Measurements from ENCODE around the gene FBXL16. TPM values are rescaled to one million over a fixed set of nuclear protein-coding genes. Genes with fewer than 3 reads are reported as not detected.

Gene FBXL16
- total and polyA plus RNA-seq, 9 of the 15 experiments (the other 6 are each of a cell fraction or from before 2014, with no cell fraction given), result 0.21 to 8.2 (median 1.7) TPM

DNA sequence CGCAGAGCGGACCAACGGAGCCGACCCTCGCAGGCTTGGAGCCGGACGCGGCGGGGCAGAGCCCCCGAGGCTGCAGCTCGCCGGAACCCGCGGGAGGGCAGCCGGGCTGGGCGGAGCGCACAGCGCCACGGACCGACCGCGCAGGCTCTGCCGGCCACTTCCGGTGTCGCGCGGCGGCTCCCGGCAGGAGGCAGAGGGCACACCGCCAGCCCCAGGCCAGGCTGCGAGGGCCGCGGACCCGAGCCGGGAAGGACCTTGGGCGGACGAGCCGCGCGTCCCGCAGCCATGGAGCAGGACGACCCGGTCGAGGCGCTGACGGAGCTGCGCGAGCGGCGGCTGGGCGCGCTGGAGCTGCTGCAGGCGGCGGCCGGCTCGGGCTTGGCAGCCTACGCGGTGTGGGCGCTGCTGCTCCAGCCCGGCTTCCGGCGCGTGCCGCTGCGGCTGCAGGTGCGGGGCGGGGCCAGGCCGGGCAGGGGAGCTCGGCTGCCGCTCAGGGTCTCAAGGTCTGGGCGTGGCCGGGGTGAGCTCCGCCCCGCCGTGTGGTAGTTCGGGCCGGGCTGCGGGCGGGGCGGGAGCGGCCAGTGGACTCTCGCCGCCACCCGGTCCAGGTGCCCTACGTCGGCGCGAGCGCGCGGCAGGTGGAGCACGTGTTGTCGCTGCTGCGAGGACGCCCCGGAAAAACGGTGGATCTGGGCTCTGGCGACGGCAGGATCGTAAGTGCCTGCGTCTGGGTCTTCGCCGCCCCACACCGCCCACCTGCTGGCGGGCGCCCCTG is 15.6 kb upstream of the FBXL16 start, which contains the start of gene ANTKMT (continued):
- TF ChIP-seq, protein P1, sequence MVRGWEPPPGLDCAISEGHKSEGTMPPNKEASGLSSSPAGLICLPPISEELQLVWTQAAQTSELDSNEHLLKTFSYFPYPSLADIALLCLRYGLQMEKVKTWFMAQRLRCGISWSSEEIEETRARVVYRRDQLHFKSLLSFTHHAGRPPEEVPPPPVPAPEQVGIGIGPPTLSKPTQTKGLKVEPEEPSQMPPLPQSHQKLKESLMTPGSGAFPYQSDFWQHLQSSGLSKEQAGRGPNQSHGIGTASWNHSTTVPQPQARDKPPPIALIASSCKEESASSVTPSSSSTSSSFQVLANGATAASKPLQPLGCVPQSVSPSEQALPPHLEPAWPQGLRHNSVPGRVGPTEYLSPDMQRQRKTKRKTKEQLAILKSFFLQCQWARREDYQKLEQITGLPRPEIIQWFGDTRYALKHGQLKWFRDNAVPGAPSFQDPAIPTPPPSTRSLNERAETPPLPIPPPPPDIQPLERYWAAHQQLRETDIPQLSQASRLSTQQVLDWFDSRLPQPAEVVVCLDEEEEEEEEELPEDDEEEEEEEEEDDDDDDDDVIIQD (CRISPR knock-in tag; IDR thresholded peaks at IDR 0.05), result no peak
- no peak for TF ChIP-seq EP300 (IDR thresholded peaks at IDR 0.05; ENCODE audit: low read length)
- TF ChIP-seq CREB1 (IDR thresholded peaks at IDR 0.05), result peak; percentile 82
- TF ChIP-seq CREB1 (CRISPR knock-in tag; IDR thresholded peaks at IDR 0.05), result no peak
- peak; percentile 73 for TF ChIP-seq POLR2AphosphoS5 (IDR thresholded peaks at IDR 0.05; ENCODE audit: control insufficient read depth, insufficient read depth, low read depth, low read length)
- no peak for TF ChIP-seq ZNF232 (CRISPR knock-in tag; IDR thresholded peaks at IDR 0.05)
- TF ChIP-seq POLR2H (tag; IDR thresholded peaks at IDR 0.05; ENCODE audit: low read depth), result no peak
- TF ChIP-seq PTRF (tag; IDR thresholded peaks at IDR 0.05), result no peak
- TF ChIP-seq, protein P2, sequence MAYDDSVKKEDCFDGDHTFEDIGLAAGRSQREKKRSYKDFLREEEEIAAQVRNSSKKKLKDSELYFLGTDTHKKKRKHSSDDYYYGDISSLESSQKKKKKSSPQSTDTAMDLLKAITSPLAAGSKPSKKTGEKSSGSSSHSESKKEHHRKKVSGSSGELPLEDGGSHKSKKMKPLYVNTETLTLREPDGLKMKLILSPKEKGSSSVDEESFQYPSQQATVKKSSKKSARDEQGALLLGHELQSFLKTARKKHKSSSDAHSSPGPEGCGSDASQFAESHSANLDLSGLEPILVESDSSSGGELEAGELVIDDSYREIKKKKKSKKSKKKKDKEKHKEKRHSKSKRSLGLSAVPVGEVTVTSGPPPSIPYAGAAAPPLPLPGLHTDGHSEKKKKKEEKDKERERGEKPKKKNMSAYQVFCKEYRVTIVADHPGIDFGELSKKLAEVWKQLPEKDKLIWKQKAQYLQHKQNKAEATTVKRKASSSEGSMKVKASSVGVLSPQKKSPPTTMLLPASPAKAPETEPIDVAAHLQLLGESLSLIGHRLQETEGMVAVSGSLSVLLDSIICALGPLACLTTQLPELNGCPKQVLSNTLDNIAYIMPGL (CRISPR knock-in tag; IDR thresholded peaks at IDR 0.05), result peak; percentile 15; the same call in 1 of the 2 replicates
- TF ChIP-seq, protein P3, sequence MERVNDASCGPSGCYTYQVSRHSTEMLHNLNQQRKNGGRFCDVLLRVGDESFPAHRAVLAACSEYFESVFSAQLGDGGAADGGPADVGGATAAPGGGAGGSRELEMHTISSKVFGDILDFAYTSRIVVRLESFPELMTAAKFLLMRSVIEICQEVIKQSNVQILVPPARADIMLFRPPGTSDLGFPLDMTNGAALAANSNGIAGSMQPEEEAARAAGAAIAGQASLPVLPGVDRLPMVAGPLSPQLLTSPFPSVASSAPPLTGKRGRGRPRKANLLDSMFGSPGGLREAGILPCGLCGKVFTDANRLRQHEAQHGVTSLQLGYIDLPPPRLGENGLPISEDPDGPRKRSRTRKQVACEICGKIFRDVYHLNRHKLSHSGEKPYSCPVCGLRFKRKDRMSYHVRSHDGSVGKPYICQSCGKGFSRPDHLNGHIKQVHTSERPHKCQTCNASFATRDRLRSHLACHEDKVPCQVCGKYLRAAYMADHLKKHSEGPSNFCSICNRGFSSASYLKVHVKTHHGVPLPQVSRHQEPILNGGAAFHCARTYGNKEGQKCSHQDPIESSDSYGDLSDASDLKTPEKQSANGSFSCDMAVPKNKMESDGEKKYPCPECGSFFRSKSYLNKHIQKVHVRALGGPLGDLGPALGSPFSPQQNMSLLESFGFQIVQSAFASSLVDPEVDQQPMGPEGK (CRISPR knock-in tag; IDR thresholded peaks at IDR 0.05; ENCODE audit: borderline replicate concordance), result no peak
- TF ChIP-seq, protein P4, sequence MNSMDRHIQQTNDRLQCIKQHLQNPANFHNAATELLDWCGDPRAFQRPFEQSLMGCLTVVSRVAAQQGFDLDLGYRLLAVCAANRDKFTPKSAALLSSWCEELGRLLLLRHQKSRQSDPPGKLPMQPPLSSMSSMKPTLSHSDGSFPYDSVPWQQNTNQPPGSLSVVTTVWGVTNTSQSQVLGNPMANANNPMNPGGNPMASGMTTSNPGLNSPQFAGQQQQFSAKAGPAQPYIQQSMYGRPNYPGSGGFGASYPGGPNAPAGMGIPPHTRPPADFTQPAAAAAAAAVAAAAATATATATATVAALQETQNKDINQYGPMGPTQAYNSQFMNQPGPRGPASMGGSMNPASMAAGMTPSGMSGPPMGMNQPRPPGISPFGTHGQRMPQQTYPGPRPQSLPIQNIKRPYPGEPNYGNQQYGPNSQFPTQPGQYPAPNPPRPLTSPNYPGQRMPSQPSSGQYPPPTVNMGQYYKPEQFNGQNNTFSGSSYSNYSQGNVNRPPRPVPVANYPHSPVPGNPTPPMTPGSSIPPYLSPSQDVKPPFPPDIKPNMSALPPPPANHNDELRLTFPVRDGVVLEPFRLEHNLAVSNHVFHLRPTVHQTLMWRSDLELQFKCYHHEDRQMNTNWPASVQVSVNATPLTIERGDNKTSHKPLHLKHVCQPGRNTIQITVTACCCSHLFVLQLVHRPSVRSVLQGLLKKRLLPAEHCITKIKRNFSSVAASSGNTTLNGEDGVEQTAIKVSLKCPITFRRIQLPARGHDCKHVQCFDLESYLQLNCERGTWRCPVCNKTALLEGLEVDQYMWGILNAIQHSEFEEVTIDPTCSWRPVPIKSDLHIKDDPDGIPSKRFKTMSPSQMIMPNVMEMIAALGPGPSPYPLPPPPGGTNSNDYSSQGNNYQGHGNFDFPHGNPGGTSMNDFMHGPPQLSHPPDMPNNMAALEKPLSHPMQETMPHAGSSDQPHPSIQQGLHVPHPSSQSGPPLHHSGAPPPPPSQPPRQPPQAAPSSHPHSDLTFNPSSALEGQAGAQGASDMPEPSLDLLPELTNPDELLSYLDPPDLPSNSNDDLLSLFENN (IDR thresholded peaks at IDR 0.05; ENCODE audit: low read depth in 2 of 2, low read length in 2 of 2), result no peak; a peak in 1 of 4 replicates
- peak; percentile 88 for TF ChIP-seq KLF1 (tag; IDR thresholded peaks at IDR 0.05)
- TF ChIP-seq PHF8 (IDR thresholded peaks at IDR 0.05; ENCODE audit: borderline replicate concordance, low read length), result peak; percentile 96; the same call in 1 of the 2 replicates
- no peak for TF ChIP-seq ZNF347 (CRISPR knock-in tag; IDR thresholded peaks at IDR 0.05; ENCODE audit: low read depth)
- no peak for TF ChIP-seq SIRT6 (IDR thresholded peaks at IDR 0.05; ENCODE audit: low read depth, low read length)
- TF ChIP-seq, protein P5, sequence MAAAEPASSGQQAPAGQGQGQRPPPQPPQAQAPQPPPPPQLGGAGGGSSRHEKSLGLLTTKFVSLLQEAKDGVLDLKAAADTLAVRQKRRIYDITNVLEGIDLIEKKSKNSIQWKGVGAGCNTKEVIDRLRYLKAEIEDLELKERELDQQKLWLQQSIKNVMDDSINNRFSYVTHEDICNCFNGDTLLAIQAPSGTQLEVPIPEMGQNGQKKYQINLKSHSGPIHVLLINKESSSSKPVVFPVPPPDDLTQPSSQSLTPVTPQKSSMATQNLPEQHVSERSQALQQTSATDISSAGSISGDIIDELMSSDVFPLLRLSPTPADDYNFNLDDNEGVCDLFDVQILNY (CRISPR knock-in tag; IDR thresholded peaks at IDR 0.05), result 0 out of 2 replicates have a peak, but pooled peaks have one; percentile 70
- TF ChIP-seq NR2F6 (CRISPR knock-in tag; IDR thresholded peaks at IDR 0.05), result no peak

Measured in K562 (cell line).